VCaP (cell line): Measurements from ENCODE around the gene JMJD7.

Source experiments
- H3K27ac ChIP-seq: fragments of 450-650 bp; 2 replicates; pipeline ENCODE4 v1.5.1; 2017
- TF ChIP-seq, protein P1 (sequence below): fragments of 450-650 bp; conservative IDR thresholded peaks from 2 replicates; pipeline ENCODE4 v1.5.1; 2017; ENCODE audit warnings: mild to moderate bottlenecking, moderate library complexity

The JMJD7 gene

GRCh38 chr15:41788262-41788661 lies 39.6 kb upstream of the JMJD7 start:
- H3K27ac ChIP-seq, result no peak overlapping the region
- TF ChIP-seq, protein P1, sequence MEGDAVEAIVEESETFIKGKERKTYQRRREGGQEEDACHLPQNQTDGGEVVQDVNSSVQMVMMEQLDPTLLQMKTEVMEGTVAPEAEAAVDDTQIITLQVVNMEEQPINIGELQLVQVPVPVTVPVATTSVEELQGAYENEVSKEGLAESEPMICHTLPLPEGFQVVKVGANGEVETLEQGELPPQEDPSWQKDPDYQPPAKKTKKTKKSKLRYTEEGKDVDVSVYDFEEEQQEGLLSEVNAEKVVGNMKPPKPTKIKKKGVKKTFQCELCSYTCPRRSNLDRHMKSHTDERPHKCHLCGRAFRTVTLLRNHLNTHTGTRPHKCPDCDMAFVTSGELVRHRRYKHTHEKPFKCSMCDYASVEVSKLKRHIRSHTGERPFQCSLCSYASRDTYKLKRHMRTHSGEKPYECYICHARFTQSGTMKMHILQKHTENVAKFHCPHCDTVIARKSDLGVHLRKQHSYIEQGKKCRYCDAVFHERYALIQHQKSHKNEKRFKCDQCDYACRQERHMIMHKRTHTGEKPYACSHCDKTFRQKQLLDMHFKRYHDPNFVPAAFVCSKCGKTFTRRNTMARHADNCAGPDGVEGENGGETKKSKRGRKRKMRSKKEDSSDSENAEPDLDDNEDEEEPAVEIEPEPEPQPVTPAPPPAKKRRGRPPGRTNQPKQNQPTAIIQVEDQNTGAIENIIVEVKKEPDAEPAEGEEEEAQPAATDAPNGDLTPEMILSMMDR, result no peak

DNA sequence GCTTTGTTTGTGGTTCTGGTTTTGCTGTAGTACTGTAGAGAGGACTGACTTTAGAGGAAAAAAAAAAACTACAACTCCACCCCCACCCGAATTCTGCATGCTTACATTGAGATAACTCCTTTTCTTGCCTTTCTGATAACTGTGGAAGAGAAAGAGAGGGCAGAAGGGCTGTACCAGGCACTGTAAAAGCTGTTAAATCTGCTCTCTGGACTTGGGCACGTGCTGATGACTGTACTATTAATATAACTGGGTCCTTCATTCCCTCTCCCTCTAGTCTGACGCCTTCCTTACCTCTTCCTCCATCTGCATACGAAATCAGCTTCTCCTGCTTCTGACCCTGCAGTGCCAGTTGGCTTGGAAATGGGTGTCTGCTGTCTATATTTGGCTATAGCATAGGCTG lies 38.7 kb upstream of the JMJD7 start:
- TF ChIP-seq, protein P1, result no peak
- no peak overlapping the region for H3K27ac ChIP-seq

- TF ChIP-seq, protein P1, result no peak
- no peak overlapping the region for H3K27ac ChIP-seq
Measured at GRCh38 chr15:41789662-41790061, 38.2 kb upstream of the JMJD7 start.

- no peak overlapping the region for H3K27ac ChIP-seq
Measured at GRCh38 chr15:41790169-41790568, 37.7 kb upstream of the JMJD7 start.

GRCh38 chr15:41790756-41791546 lies 36.9 kb upstream of the JMJD7 start:
- H3K27ac ChIP-seq, result no peak overlapping the region
- TF ChIP-seq, protein P1, result no peak

More at GRCh38 chr15:41790169-41790568, 37.7 kb upstream of the JMJD7 start:
- TF ChIP-seq, protein P1, result no peak

GRCh38 chr15:41791547-41791937 lies 36.4 kb upstream of the JMJD7 start:
- TF ChIP-seq, protein P1, result no peak
- no peak overlapping the region for H3K27ac ChIP-seq

- H3K27ac ChIP-seq, result no peak overlapping the region
- TF ChIP-seq, protein P1, result no peak
Measured at GRCh38 chr15:41792000-41792637, 35.8 kb upstream of the JMJD7 start.
